Panc1 (cell line): Measurements from ENCODE around the gene DYNLRB1. TPM values are rescaled to one million over a fixed set of nuclear protein-coding genes. Genes with fewer than 3 reads are reported as not detected.

Experiments used
- ATAC-seq: fragments of 200-7000 bp; cut with Tn5 transposase; 2 replicates; pipeline ENCODE4 v1.9.1; 2020; ENCODE audit warnings: mild to moderate bottlenecking, moderate library complexity
- BruUV-seq: library from RNA; stranded (reverse); fragments of 400-500 nt; replicated peaks from 2 replicates; lab custom pipeline; 2021; lab: Mats Ljungman, UMichigan
- CTCF ChIA-PET: fragments of 300-600 bp; sonication (Branson Sonifier 250); formaldehyde crosslinking; loops from one replicate; lab custom pipeline; 2022; ENCODE audit warnings: antibody characterized with exemption; lab: Charles Lee
- POLR2A ChIA-PET: fragments of 300-600 bp; sonication (Branson Sonifier 250); formaldehyde crosslinking; loops from one replicate; lab custom pipeline; 2022; ENCODE audit warnings: antibody characterized with exemption; lab: Charles Lee
- DNase-seq: peaks from one replicate; pipeline ENCODE4 v3.0.0-alpha.2; 2010; ENCODE audit warnings: low read depth, low spot score
- H3K27ac ChIP-seq: 2 replicates; pipeline ENCODE4 v1.5.1; 2011; ENCODE audit warnings: mild to moderate bottlenecking, low read length, inconsistent platforms
- H3K27me3 ChIP-seq: fragments of 200-500 bp; sonication (Bioruptor generic); 2 replicates; pipeline ENCODE4 v1.6.0; 2014; ENCODE audit warnings: low read length, inconsistent platforms; ENCODE audit not compliant: control insufficient read depth, insufficient read depth
- H3K36me3 ChIP-seq: fragments of 200-500 bp; sonication (Bioruptor generic); 2 replicates; pipeline ENCODE4 v1.5.1; 2014; ENCODE audit warnings: inconsistent platforms, mild to moderate bottlenecking, low read length, moderate library complexity; ENCODE audit not compliant: control insufficient read depth, insufficient read depth
- H3K4me1 ChIP-seq: 2 replicates; pipeline ENCODE4 v1.5.1; 2011; ENCODE audit warnings: inconsistent platforms, mild to moderate bottlenecking, low read length, moderate library complexity; ENCODE audit not compliant: control insufficient read depth, insufficient read depth
- H3K4me3 ChIP-seq, 2 experiments: 2 replicates each; pipeline ENCODE4 v1.5.1; 2011 to 2012; ENCODE audit warnings: low read depth in 2 of 2, low read length in 2 of 2, mild to moderate bottlenecking in 2 of 2, inconsistent platforms in 1 of 2, moderate library complexity in 1 of 2
- H3K9me3 ChIP-seq: fragments of 200-500 bp; sonication (Bioruptor generic); 2 replicates; pipeline ENCODE4 v1.5.1; 2014; ENCODE audit warnings: low read depth, mild to moderate bottlenecking, inconsistent platforms, low read length, moderate library complexity; ENCODE audit not compliant: control insufficient read depth, insufficient read depth
- CTCF ChIP-seq: fragments of 450-650 bp; IDR thresholded peaks from 2 replicates; pipeline ENCODE4 v1.5.1; 2017; ENCODE audit warnings: mild to moderate bottlenecking
- POLR2AphosphoS5 ChIP-seq: IDR thresholded peaks from 2 replicates; pipeline ENCODE4 v1.6.1; 2012; ENCODE audit warnings: mild to moderate bottlenecking, low read depth, low read length, moderate library complexity
- SIN3A ChIP-seq: IDR thresholded peaks from 2 replicates; pipeline ENCODE4 v1.6.1; 2012; ENCODE audit warnings: low read depth, mild to moderate bottlenecking, low read length, moderate library complexity, borderline replicate concordance; ENCODE audit not compliant: insufficient read depth
- TCF7L2 ChIP-seq: IDR thresholded peaks from 2 replicates; pipeline ENCODE4 v1.6.1; 2011; ENCODE audit warnings: mild to moderate bottlenecking, low read depth, low read length, inconsistent platforms
- in situ Hi-C: cut with HindIII; loops from 2 replicates; pipeline ENCODE4 v1.10.0; 2016; ENCODE audit warnings: low sequenced_read_pairs, low pct_unique_long_range_greater_than_20kb
- intact Hi-C: fragments of 100-400 bp; cut with micrococcal nuclease; formaldehyde crosslinking; loops from one replicate; pipeline ENCODE4 v1.10.0; 2022; ENCODE audit not compliant: unreplicated experiment
- total RNA-seq: library from RNA; stranded (reverse); gene quantifications from one replicate; pipeline ENCODE4 v1.2.1, GENCODE V29; 2021; ENCODE audit not compliant: unreplicated experiment
- TF ChIP-seq, protein P1 (sequence below), 2 experiments: IDR thresholded peaks; 2 replicates each; pipeline ENCODE4 v1.6.1; 2011 to 2012; ENCODE audit warnings: low read depth in 2 of 2, control low read depth in 1 of 2, low read length in 1 of 2, mild to moderate bottlenecking in 1 of 2, moderate library complexity in 1 of 2; ENCODE audit not compliant: insufficient read depth in 1 of 2

DYNLRB1 gene
- total RNA-seq, 1 experiment from 2014 or later, result 155 TPM

GRCh38 chr20:34549929-34550305 is 33.7 kb downstream of the DYNLRB1 start:
- ATAC-seq (no peak), DNase-seq (no peak)
- no peak overlapping the region for H3K4me3 ChIP-seq
- H3K36me3 ChIP-seq, result no peaks in the 10 kb centered on the region
- no peak overlapping the region for H3K27ac ChIP-seq
- CTCF ChIA-PET, result no interaction called here
- H3K9me3 ChIP-seq, result no peaks in the 10 kb centered on the region
- intact Hi-C loops, result no loop called here
- POLR2A ChIA-PET, result interaction anchor here (0.6 kb wide), 1 partner anchor 136 kb away, joined by 10 read pairs; no protein-coding TSS in a partner anchor
- no peaks in the 10 kb centered on the region for H3K4me1 ChIP-seq
- no TSS peak for BruUV-seq
- no peaks in the 10 kb centered on the region for H3K27me3 ChIP-seq
- no peak for TF ChIP-seq TCF7L2
- TF ChIP-seq POLR2AphosphoS5, result no peak
- no peak for TF ChIP-seq SIN3A
- TF ChIP-seq CTCF, result no peak
- TF ChIP-seq, protein P1, sequence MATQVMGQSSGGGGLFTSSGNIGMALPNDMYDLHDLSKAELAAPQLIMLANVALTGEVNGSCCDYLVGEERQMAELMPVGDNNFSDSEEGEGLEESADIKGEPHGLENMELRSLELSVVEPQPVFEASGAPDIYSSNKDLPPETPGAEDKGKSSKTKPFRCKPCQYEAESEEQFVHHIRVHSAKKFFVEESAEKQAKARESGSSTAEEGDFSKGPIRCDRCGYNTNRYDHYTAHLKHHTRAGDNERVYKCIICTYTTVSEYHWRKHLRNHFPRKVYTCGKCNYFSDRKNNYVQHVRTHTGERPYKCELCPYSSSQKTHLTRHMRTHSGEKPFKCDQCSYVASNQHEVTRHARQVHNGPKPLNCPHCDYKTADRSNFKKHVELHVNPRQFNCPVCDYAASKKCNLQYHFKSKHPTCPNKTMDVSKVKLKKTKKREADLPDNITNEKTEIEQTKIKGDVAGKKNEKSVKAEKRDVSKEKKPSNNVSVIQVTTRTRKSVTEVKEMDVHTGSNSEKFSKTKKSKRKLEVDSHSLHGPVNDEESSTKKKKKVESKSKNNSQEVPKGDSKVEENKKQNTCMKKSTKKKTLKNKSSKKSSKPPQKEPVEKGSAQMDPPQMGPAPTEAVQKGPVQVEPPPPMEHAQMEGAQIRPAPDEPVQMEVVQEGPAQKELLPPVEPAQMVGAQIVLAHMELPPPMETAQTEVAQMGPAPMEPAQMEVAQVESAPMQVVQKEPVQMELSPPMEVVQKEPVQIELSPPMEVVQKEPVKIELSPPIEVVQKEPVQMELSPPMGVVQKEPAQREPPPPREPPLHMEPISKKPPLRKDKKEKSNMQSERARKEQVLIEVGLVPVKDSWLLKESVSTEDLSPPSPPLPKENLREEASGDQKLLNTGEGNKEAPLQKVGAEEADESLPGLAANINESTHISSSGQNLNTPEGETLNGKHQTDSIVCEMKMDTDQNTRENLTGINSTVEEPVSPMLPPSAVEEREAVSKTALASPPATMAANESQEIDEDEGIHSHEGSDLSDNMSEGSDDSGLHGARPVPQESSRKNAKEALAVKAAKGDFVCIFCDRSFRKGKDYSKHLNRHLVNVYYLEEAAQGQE (IDR thresholded peaks at IDR 0.05; ENCODE audit: insufficient read depth in 1 of 2, low read depth in 2 of 2, low read length in 1 of 2), result no peak
- in situ Hi-C loops, result no loop called here

- no peak overlapping the region for H3K4me3 ChIP-seq
- no peak overlapping the region for H3K27ac ChIP-seq
- H3K4me1 ChIP-seq, result no peaks in the 10 kb centered on the region
- TF ChIP-seq POLR2AphosphoS5, result no peak
- TF ChIP-seq SIN3A, result no peak
- TF ChIP-seq TCF7L2, result no peak
- TF ChIP-seq CTCF, result no peak
- TF ChIP-seq, protein P1 (IDR thresholded peaks at IDR 0.05; ENCODE audit: insufficient read depth in 1 of 2, low read depth in 2 of 2, low read length in 1 of 2), result no peak
- no peaks in the 10 kb centered on the region for H3K27me3 ChIP-seq
- no peaks in the 10 kb centered on the region for H3K9me3 ChIP-seq
- no TSS peak for BruUV-seq
- H3K36me3 ChIP-seq, result no peaks in the 10 kb centered on the region
- intact Hi-C loops (no loop called here), in situ Hi-C loops (no loop called here)
- ATAC-seq (no peak), DNase-seq (no peak)
- ChIA-PET CTCF (no interaction called here), POLR2A (no interaction called here)
Measured at GRCh38 chr20:34552569-34552968, 36.3 kb downstream of the DYNLRB1 start.
